OCI-M1 (cell line): ENCODE measurements around the gene ST6GALNAC3.
A peak's percentile ranks its signal among the peaks of the same experiment; 100 is the strongest.

Source experiments
- DNase-seq: peaks from one replicate; lab custom pipeline; 2025; lab: John Stamatoyannopoulos, UW

Gene ST6GALNAC3

GRCh38 chr1:76583875-76584477 lies 509.4 kb downstream of the ST6GALNAC3 start:
- DNase-seq: no peak

GRCh38 chr1:76585980-76586674 lies 511.6 kb downstream of the ST6GALNAC3 start:
- DNase-seq: peak; percentile 54

DNA sequence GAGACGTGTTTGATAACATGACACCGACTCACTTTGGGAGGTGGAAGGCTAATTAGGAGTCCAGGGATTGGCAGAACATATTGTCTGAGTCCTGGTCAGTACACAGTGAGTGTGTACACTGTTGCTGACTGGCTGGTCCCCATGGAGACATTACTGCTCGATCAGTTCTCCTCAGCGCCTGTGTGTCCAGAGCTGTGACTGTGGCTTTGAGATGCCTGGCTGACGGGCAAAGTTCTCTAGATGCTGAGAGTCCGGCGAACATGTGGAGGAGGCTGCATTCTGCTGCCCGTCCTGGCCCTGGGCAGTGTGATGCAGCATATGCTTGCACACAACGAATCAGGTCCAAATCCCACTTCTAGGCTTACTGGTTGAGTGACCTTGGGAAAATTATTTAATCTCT lies 512.7 kb downstream of the ST6GALNAC3 start:
- DNase-seq: no peak

DNA sequence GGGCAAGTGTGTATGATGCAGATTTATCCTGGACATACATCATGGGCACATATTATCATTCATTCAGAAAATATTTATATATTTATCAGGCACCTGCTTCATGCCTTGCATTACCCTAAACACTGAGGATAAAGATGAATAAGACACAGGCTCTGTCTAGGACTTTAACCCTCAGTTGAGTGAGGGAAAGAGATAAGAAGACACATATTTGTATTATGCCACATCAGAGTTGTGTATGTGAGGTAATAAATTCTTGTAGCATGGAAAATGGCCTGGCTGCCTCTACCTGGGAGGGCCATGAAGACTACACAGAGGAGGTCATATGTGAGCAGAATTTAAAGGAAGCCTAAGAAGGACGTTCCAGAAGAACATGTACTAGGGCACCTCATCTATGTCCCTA lies 516.9 kb downstream of the ST6GALNAC3 start:
- no peak for DNase-seq

DNA sequence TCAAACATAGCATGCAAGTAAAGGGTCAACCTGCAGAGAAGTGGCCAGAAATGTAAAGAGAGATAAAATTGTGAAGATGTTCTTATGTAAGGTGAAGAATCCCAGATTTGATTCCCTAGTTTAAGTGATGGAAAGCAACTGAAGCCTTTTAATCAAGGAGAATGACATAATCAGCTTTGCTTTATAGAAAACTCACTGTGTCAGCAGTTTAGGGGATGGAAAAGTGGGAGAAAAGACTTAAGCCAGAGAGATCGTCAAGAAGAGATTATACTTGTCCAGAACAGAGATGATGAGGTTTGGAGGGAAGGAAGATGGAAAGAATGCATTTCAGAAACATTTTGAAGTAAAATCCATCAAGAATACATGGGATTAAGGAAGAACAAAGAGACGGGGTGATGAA lies 517.4 kb downstream of the ST6GALNAC3 start:
- DNase-seq: no peak

DNA sequence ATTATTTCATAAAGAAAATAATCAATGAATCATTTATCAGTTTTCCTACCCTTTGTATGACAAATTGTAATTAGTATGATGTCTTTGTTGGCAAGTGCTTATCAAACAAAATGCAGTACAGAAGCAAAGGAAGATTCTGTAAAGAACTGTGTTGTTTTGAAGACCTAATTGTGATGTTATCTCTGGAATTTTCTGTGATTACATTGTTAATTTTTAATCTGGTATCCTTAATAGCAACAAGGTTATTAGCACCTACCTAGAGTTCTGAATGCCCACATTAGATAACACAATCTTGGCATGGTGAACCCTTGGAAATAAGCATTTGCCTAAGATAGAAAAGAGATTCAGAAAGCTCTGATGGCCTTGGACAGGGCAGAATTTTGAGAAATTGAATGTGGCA lies 518.6 kb downstream of the ST6GALNAC3 start:
- DNase-seq: no peak

DNA sequence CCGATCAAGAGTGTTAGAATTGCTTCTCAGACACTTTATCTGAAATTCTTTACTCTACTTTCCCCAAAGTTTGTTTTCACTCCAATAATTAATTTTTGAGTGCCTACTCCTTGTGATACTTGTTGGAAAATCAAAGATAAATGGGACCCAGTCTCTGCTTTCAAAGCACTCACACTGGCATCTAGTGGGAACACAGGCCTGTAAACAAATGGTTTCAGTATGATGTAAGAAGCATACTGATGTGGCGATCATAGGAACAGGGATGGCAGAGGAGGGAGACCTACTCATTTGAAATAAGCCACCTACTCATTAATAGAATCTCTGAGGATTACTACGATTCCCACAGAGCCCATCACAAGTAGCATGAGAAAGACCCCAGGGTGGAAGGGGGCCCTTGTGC lies 519.1 kb downstream of the ST6GALNAC3 start:
- no peak for DNase-seq

DNA sequence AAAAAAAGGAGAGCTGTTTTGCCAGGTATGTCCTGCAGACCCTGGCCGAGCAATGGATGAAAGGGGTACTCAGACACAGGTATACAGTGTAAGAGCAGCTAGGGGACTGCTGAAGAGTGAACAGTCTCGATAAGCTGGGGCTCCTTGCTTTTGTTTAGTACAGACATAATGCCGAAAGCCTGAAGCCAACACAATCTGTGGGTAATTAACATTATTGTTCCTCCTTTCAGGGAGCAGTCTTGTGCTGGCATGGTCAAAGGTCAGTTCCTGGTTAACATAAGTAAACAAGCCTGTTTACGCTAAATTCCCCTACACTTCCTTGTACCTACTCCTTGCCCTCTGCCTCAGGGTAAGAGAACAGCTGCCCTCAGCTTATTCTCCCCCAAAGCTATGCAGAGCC lies 520.5 kb downstream of the ST6GALNAC3 start:
- DNase-seq: peak; percentile 24

- DNase-seq: no peak
Observed at GRCh38 chr1:76601465-76601864, 526.9 kb downstream of the ST6GALNAC3 start.

GRCh38 chr1:76607717-76608116 lies 533.2 kb downstream of the ST6GALNAC3 start:
- peak; percentile 99 for DNase-seq

- DNase-seq: no peak
Observed at GRCh38 chr1:76611770-76612445, 537.4 kb downstream of the ST6GALNAC3 start.

DNA sequence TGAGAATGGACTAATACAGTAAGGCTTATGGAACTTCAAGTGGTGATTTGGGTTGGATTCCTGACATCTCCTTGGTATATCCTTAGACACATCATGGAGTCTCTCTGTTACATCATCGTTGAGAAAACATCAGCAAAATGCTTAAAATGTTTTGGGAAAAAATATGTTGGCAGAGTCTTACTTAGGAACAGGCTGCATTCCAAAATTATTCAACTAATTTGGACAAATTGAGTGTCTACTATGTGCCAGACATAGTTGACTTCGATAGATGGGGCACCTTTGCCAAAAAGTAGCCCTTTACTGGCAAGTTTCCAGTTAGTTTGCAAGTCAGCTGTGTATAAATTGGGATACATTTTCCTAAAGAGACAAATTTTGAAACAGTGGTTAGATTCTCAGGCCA lies 539.3 kb downstream of the ST6GALNAC3 start:
- DNase-seq: no peak

DNA sequence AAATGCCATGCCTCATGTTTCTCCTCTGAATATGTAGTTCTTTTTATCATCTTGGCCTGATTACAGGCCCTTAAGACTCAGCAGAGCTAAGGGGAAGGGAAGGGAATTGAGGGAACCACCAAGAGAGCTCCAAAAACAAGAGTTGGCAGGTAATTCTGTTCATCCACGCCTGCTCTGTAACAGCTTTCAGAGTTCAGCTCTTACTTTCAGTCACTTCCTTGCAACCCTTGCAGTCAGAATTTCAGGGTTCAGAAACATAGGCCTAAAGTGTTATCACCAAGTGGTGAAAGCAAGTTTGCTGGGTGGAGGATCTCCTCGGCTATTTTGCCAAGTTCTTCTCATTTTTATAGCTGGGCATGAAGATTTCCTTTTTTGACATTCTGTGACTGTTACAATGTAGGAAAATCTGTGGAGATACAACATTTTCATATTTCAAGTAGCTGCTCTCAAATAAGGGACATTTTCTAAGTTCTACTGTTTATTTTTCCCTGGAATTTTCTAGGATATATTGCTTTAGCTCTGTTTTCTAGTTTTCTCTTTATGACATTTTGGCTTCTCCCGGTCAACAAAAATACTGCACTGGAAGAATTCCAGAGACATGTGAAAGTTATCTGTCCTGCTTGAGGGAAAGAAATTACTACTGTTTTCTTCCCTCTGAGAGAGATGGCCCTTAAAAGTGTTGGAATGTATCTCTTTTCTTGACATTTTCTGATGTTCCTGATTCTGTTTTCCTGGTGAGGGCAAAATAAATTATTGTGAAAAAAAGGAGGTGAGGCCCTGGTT lies 540.9 kb downstream of the ST6GALNAC3 start:
- DNase-seq: no peak

DNA sequence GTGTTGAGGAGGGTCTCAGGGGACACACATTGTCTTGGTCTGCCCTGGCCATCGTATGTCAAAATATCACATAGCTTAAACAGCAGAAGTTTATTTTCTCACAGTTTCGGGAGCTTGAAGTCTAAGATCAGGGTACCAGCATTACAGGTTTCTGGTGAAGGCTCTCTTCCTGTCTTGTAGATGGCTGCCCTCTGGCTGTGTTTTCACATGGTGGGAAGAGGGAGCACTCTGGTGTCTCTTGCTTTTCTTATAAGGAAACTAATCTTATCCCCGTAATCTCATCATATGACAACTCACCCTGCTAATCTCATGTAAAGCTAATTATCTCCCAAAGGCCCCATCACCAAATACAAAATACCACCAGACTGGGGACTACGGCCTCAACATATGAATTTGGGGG lies 545.8 kb downstream of the ST6GALNAC3 start:
- DNase-seq: no peak

DNA sequence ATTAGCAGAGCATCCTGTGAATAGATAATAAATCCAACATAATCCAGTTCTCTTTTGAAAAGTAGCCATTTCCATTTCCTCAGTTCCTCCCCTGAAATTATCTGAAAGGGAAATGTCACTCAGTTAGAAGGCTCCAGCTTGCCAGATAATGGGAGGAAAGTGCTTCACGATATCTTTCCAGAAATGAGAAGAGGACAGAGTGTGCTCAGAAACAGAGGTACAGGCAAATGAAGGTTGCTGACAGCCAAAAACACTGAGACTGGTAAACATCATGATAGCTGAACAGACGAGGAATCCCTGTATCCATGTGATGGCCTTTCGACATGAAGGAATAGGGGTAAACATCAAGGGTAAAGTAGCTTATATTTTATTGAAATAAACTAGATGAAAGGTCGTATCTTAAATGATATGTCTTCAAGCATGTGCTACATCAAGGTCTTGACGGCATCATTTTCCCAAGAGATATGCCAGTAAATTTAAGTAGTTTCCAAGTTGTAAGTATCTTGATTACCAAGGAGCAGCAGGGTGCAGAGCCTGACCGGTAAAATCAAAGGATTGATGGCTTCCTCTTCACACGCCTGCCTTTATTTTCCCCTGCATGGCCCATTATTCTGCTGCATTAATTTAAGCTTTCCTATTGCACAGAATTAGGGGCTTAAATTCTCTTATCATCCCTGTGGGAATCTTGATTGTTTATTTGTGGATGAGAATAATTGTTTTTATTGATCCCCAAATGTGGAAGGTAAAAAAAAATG lies 548.4 kb downstream of the ST6GALNAC3 start:
- no peak for DNase-seq

GRCh38 chr1:76625886-76626678 lies 551.5 kb downstream of the ST6GALNAC3 start:
- DNase-seq: no peak

DNA sequence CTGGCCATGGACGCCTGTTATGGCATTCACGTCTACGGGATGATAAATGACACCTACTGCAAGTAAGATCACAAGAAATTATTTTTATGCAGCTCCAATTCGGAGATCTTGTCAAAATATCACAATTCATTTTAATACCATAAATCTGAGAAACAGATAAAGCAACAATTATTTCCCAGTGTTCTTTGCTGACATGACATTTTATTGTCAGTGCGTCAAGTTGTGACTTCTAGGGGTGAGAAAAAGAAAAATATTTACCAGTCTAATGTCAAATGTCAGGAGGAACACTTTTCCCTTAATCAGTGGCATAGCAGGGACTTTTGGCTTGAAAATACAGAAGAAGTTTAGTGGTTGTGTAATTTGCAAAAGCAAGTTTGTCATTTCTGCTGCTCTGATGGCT lies 553.0 kb downstream of the ST6GALNAC3 start:
- DNase-seq: no peak

DNA sequence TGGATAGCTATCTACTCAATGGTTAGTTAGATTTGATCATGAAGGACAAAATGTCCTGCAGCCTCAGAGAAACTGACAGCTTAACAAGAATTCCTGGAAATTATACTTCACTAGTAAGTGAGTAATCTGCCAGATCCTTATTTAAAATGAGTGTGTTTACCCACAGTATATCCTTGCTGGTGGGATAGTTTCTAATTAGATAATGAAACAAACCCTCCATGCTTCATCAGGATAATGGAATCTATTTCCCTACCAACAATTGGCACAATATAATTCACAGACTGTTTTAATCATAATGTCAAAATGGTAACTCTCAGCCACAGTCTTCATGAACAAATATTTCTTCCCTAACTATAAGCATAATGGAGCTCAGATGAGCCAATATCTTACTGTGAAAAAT lies 553.4 kb downstream of the ST6GALNAC3 start:
- no peak for DNase-seq

DNA sequence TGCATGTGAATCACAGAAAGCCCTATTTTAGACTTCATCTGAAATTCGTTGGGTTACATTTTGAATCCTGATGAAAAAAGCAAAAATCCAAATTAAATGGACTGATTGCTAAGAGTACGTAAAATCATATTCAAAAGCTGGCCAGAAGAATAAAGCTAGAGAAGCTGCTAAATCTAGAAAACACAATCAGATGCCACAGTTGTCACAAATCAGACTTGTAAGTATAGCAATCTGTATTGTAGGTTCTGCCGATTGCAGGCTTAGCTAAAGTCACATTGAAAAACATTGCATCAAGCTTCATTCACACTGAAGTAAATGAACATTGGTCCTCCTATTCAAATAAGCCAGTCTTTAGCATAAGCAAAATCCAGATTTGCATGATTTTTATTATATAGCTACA lies 557.6 kb downstream of the ST6GALNAC3 start:
- no peak for DNase-seq

DNA sequence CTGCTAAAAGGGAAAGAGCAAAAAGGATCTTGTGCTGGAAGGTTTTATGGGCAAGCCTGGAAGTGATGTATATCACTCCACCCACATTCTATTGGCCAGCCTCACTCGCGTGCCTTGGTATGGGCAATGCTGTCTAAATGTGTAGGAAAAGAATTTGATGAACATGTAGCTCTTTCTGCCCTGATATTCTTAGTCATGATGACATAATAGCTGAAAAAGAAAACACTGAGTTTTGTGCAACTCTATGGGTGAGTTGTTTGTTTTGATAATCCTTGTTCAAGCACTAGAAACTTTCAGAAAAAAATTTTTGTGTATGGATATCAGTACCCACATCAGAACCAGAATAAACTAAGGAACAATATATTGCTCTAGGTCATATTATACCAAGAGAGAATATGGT lies 561.2 kb downstream of the ST6GALNAC3 start:
- DNase-seq: no peak

DNA sequence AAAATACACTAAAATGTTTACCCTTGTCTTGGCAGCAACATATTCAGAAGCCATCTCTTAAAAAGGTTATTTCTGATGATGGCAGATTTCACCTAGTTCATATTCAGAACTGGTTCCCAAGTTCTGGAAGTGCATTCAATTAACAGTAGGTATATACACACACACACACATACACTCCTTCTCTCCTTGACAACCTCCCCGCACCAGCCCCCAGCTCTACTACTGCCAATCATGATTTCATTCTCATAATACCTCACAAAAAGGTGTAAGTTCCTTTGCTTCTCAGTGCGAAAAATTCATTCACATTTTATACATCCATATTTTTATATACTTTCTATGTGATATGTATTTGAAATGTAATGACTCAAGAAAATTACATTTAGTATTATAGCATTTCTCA lies 564.6 kb downstream of the ST6GALNAC3 start:
- no peak for DNase-seq
